Progenitor cell of endocrine pancreas (in vitro differentiated cells): ENCODE measurements around the gene TRABD2B. TPM values are rescaled to one million over a fixed set of nuclear protein-coding genes. Genes with fewer than 3 reads are reported as not detected.

Experiments
- DNase-seq: peaks from one replicate; pipeline ENCODE4 v3.0.0; 2021; ENCODE audit warnings: low spot score; ENCODE audit not compliant: unreplicated experiment
- H3K27ac Mint-ChIP-seq: 2 replicates; pipeline ENCODE4 v1.8.0; 2021; ENCODE audit warnings: mild to moderate bottlenecking, moderate library complexity, mixed read lengths
- H3K27me3 Mint-ChIP-seq: 2 replicates; pipeline ENCODE4 v1.8.0; 2021; ENCODE audit warnings: mixed read lengths
- H3K36me3 Mint-ChIP-seq: 2 replicates; pipeline ENCODE4 v1.8.0; 2022; ENCODE audit warnings: mixed read lengths; ENCODE audit not compliant: insufficient read depth
- H3K4me1 Mint-ChIP-seq: 2 replicates; pipeline ENCODE4 v1.8.0; 2021; ENCODE audit warnings: low read depth, mixed read lengths
- H3K4me3 Mint-ChIP-seq: 2 replicates; pipeline ENCODE4 v1.8.0; 2021; ENCODE audit warnings: low read depth, mild to moderate bottlenecking, moderate library complexity, mixed read lengths
- H3K9me3 Mint-ChIP-seq: 2 replicates; pipeline ENCODE4 v1.8.0; 2021; ENCODE audit warnings: low read depth, mixed read lengths
- CTCF ChIP-seq: fragments of 200-600 bp; sonication (generic); IDR thresholded peaks from one replicate; pipeline ENCODE4 v1.5.0; 2021; ENCODE audit warnings: antibody characterized with exemption, mild to moderate bottlenecking; ENCODE audit not compliant: unreplicated experiment
- long read RNA-seq: library from polyadenylated mRNA; unstranded; transcript quantifications from one replicate; pipeline ENCODE4 v2.0.0, GENCODE V29; 2020
- total RNA-seq: library from RNA; stranded (reverse); gene quantifications from 2 replicates; pipeline ENCODE4 v1.2.1, GENCODE V29; 2021

TRABD2B gene
- 11.8 and 14.5 TPM in 2 replicates for total RNA-seq
- long read RNA-seq, partial matches to known transcripts = 0 of 10 reads
- long read RNA-seq, other reads (novel, unspliced or antisense) = 10 of 10 reads

DNA sequence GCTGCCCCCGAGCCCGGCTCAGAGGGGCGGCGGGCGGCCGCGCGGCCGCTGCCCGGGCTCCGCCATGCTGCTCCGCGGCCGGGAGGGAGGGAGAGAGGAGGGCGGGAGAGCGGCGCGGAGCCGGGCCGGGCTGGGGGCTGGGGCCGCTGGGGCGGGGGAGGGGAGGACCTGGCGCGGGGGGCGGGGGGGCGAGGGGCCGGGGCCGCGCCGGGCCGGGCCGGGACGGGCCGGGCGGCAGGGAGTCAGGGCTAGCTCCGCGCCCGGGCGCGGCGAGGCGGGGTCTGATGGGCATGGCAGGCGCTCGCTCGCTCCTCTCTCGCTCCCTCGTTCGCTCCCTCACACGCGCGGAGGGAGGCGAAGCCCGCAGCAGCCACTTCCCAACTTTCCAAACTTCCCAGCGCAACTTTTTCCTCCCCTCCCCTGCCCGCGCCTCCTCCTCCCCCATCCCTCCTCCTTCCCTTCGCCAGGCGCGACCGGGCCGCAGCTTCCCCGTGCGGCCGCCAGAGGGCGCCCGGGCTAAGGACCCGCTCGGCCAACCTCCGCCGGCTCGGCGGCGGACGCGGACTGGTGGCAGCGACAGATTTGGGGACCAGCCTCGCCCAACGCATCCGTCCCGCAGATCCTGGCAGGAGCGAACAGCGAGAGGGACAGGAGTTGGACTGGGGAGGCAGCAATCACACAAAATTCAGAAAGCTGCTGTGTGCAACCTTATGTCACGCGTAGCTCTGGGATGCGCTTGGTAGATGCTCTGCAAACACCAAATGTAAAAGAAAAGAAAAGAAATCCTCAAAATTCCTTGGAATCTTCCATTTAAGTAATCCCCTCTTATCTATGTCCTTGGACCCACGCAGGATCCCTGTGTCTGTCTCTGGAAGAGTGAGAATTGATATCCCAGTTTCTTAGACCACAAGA, at the start of gene TRABD2B:
Gene TRABD2B, minus strand, starts transcription at position 97 of the 912 bp plus-strand sequence.
- Mint-ChIP-seq H3K27me3 (peaks cover 17% of the 10 kb centered on the region), H3K4me1 (peaks cover 43% of the 10 kb centered on the region), H3K9me3 (no peaks in the 10 kb centered on the region), H3K36me3 (peaks cover 9% of the 10 kb centered on the region), H3K4me3 (peak within 1 kb of the TSS; percentile 82), H3K27ac (peak within 1 kb of the TSS; percentile 36)
- DNase-seq = peak; percentile 92
- TF ChIP-seq CTCF = peak; percentile 98

DNA sequence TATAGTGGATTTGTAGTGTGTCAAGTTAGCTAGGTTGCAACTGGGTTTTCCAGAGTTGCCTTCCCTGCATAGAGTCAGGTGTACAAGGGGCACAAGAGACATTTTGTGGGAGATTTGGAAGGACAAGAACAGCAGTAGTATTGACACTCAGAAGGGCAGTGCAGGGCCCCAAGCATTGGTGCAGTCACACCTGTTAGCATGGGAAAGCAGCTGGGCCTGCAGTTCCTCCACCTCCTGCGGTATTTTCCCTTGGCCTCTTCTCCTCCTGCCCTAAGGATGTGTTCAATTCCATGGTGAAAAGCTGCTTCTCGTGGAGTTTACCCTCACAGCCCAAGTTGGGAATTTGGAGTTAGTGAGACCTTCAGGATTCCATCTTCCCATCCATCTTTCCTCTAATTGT, 47.1 kb upstream of the TRABD2B start:
- Mint-ChIP-seq H3K9me3 (no peaks in the 10 kb centered on the region), H3K27ac (no peak overlapping the region), H3K4me1 (peaks cover 52% of the 10 kb centered on the region), H3K36me3 (no peaks in the 10 kb centered on the region), H3K4me3 (no peak overlapping the region), H3K27me3 (peaks cover 6% of the 10 kb centered on the region)
- DNase-seq = no peak
- TF ChIP-seq CTCF = no peak

DNA sequence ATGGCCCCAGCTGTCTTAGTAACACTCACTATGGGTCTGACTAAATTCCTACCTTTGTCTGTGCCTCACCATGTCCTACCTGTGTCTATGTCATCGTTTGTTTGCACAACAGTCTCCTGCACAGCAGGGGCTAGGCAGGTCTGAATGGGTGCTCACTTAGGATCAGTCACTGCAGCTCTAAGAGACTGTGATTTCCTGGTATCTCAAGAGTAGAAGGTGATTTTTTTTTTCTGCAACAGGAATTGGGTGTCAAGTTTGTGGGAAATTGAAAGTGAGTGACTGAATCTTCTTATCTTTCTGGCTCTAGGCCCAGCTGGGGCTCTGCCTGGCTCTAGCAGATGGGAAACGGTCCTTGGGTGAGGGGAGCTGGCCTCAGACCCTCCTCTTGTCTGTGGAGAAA, 46.4 kb upstream of the TRABD2B start:
- Mint-ChIP-seq H3K36me3 (no peaks in the 10 kb centered on the region), H3K4me3 (no peak overlapping the region), H3K27ac (no peak overlapping the region), H3K4me1 (peaks cover 51% of the 10 kb centered on the region), H3K27me3 (peaks cover 6% of the 10 kb centered on the region), H3K9me3 (no peaks in the 10 kb centered on the region)
- no peak for DNase-seq
- TF ChIP-seq CTCF = no peak

DNA sequence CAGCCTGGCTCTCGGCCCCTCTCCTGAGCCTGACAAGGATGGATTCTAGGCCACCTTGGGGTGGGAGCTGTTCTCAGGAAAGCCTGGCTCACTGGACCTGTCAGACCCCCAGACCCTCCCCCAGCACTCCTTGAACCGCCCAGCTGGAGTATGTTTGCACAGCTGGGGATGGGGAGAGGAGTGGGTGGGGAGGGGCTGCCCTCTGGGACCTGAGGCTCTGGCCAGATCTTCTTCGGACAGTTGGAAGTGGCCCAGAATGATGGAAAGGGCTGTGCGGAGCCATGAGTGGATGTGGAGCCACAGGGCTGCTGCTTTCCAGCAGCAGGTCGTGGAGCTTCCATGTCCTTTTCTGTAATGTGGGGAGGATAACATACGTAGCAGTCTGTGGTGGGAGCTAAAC, 43.0 kb upstream of the TRABD2B start:
- peaks cover 58% of the 10 kb centered on the region for H3K4me1 Mint-ChIP-seq
- H3K27me3 Mint-ChIP-seq = peaks cover 4% of the 10 kb centered on the region
- no peaks in the 10 kb centered on the region for H3K9me3 Mint-ChIP-seq
- H3K27ac Mint-ChIP-seq = no peak overlapping the region
- TF ChIP-seq CTCF = no peak
- no peak overlapping the region for H3K4me3 Mint-ChIP-seq
- H3K36me3 Mint-ChIP-seq = no peaks in the 10 kb centered on the region
- no peak for DNase-seq

- H3K4me3 Mint-ChIP-seq = no peak overlapping the region
- peaks cover 58% of the 10 kb centered on the region for H3K4me1 Mint-ChIP-seq
- TF ChIP-seq CTCF = no peak
- H3K27ac Mint-ChIP-seq = peak overlapping the region; percentile 66
- no peaks in the 10 kb centered on the region for H3K9me3 Mint-ChIP-seq
- no peak for DNase-seq
- H3K27me3 Mint-ChIP-seq = peaks cover 10% of the 10 kb centered on the region
- H3K36me3 Mint-ChIP-seq = no peaks in the 10 kb centered on the region
Observed at GRCh38 chr1:48039088-48040054, 42.2 kb upstream of the TRABD2B start.
